HG03060 (cell line): ENCODE results near the gene DMWD.

Experiments used
- ATAC-seq: cut with Tn5 transposase; IDR thresholded peaks from one replicate; pipeline ENCODE4 v1.9.1; 2021; ENCODE audit warnings: low read depth, moderate number of reproducible peaks; ENCODE audit not compliant: unreplicated experiment

The DMWD gene

DNA sequence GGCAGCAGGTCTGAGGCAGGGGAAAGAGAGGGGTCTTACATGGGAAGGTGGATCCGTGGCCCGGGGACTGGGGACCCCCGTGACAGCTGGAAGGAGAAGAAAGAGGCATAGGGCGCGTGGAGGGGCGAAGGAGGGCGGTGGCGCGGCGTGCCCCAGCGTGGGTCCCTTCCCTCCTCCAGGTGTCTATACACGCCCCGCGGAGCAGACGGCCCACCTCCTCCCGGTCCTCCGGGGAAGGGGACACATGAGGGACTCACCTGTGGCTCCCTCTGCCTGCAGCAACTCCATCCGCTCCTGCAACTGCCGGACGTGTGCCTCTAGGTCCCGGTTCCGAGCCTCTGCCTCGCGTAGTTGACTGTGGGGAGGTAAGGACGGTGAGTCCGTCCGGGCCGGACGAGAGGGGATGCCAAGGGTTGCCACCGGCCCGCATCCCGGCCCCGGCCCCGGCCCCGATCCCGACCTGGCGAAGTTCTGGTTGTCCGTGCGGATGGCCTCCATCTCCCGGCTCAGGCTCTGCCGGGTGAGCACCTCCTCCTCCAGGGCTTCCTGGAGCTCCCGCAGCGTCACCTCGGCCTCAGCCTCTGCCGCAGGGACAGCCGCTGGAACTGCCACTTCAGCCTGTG lies 21.2 kb downstream of the DMWD start:
- no peak for ATAC-seq

- peak; percentile 32 for ATAC-seq
Observed at GRCh38 chr19:45770192-45771101, 22.2 kb downstream of the DMWD start.

- no peak for ATAC-seq
Observed at GRCh38 chr19:45769821-45770191, 22.8 kb downstream of the DMWD start.

- ATAC-seq = peak; percentile 58
Observed at GRCh38 chr19:45768984-45769782, 23.5 kb downstream of the DMWD start, which contains the start of gene SIX5. TSS of gene SIX5 (minus strand) at chr19:45769252. CDS start at chr19:45768844, 408 bp downstream.

- ATAC-seq = no peak
Observed at GRCh38 chr19:45768655-45768983, 24.0 kb downstream of the DMWD start.

- no peak for ATAC-seq
Observed at GRCh38 chr19:45767881-45768654, 24.6 kb downstream of the DMWD start.

GRCh38 chr19:45767410-45767880 lies 25.2 kb downstream of the DMWD start:
- ATAC-seq = no peak

- ATAC-seq = no peak
Observed at GRCh38 chr19:45766869-45767346, 25.7 kb downstream of the DMWD start.

GRCh38 chr19:45766296-45766868 lies 26.3 kb downstream of the DMWD start:
- ATAC-seq = no peak

DNA sequence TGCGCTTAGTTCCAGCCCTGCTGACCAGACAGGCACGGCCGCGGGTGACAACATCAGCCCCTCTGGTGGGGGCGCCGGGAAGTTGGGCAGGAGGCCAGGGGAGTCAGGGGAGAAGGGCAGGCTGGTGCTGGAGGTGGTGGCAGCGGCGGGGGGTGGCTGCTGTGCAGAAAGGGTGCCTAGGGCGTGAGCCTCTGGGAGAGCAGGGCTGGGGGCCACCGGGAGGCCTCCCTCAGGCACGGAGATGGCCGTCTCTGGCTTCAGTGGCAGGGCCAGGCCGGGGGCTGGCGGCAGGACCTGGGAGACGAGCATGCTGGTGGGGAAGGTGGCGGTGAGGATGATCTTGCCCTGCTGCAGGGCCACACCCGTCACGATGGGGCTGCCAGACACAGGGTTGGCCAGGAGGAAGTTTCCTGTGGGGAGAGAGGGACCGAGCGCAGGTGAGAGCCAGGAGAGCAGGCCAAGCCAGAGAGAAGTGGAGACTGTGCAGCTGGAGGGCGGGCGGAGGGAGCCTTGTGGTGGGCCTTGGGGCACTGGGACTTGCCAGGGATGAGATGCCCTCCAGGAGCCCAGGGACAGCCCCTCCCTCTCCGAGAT lies 26.8 kb downstream of the DMWD start:
- no peak for ATAC-seq

DNA sequence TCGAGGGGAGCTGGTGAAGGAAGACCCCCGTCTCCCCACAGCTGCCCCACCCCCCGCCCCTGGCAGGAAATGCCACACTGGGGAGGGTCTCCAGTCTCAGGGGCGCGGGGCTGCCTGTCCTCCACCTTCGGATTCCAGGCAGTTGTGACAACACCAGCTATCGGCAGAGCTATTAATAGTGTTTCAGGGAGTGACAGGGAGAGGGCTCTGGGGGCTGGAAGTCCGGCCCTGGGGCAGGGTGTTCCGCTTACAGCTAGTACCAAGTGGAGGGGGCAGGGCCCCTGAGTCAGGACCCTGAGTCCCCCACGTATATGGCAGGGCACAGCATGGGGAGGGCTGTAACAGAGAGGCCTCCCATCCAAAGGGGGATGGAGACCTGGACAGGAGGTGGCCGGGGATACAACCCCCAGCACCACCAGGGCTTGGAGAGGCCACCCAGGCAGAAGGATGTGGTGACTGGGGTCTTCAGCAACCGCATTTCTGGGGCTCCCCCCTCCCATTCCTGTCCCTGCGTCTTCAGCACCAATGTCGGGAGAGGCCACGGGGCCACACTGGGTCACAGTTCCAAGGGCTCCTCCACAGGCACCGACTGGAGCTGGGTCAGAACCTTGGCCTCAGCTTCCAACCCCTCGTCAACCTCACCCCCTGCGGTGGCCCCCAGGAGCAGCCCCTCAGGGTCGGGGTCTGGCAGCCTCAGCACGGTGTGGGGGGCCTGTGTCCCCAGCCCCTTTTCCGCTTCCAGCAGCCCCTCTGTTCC lies 27.5 kb downstream of the DMWD start:
- no peak for ATAC-seq

DNA sequence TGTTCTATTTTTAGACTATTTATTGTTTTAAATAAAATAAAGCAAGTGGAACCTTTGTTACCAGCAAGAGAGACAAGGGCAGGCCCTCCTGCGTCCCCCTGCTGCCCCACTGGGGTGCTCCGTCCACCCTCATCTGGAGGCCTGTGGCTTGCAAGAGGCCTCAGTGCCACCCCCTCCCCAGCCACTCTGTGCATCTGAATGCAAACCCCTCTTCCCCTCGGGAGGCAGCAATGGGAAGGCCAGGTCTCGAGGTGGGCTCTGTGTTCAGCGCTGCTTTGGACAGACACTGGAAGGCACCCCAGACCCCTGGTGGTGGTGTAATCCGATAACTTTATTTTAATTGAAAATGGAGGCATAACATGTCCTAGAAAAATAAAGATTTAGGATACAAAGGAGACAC lies 28.2 kb downstream of the DMWD start:
- no peak for ATAC-seq

DNA sequence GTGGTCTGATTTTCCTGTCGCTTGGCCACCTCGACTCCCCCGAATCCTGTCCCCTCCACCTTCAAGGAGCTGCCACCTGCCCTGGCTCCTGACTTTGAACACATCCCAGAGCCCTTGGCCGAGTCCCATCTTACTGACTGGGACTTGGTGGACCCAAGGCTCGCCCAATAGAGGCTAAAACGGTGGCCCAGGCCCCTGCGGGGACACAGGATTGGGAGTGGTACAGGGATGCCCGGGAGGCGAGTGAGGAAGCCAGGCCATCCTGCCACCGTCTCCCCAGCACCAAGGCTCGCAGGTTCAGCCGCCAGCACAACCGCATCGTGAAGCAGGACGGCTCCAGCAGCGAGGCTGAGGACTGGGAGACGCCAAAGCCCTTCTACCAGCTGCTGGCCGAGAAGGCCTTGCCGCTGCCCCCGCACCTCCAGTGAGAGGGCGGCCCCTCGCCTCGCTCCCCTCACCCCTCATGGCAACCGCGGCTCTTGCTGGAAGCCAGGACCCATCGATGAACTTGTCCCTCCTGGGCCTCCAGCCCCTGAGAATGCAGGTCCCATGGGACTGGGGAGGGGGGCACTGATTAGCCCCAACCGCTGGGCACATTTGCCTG lies 28.9 kb downstream of the DMWD start:
- ATAC-seq = no peak

GRCh38 chr19:45762870-45763631 lies 29.6 kb downstream of the DMWD start:
- ATAC-seq = no peak

- no peak for ATAC-seq
Observed at GRCh38 chr19:45761714-45762113, 30.9 kb downstream of the DMWD start.

GRCh38 chr19:45758921-45759320 lies 33.7 kb downstream of the DMWD start:
- no peak for ATAC-seq

GRCh38 chr19:45757695-45758094 lies 35.0 kb downstream of the DMWD start:
- no peak for ATAC-seq

DNA sequence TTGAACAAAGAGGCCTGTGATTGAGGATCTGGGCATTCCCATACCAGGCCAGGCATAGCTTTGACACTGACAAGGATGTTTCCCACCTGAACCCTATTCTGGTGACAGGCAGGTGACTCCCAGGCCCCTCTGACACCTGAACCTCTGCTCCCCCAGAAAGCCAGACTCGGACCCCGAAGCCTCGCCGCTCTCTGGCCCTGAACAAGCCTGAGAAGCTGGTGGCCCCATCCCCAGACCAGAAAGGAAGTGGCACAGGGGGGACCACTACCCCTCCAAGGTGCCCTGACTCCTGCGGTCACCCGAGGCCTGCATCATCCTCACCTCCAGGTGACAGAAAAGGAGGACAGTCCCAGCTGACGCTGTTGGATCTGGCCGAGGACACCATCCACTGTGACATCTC lies 38.3 kb downstream of the DMWD start:
- ATAC-seq = no peak
